SKM-1 (cell line): ENCODE measurements around the gene EPHB6.

ENCODE experiments used
- DNase-seq: peaks from one replicate; lab custom pipeline; 2025; ENCODE audit not compliant: unreplicated experiment; lab: John Stamatoyannopoulos, UW

The EPHB6 gene

DNA sequence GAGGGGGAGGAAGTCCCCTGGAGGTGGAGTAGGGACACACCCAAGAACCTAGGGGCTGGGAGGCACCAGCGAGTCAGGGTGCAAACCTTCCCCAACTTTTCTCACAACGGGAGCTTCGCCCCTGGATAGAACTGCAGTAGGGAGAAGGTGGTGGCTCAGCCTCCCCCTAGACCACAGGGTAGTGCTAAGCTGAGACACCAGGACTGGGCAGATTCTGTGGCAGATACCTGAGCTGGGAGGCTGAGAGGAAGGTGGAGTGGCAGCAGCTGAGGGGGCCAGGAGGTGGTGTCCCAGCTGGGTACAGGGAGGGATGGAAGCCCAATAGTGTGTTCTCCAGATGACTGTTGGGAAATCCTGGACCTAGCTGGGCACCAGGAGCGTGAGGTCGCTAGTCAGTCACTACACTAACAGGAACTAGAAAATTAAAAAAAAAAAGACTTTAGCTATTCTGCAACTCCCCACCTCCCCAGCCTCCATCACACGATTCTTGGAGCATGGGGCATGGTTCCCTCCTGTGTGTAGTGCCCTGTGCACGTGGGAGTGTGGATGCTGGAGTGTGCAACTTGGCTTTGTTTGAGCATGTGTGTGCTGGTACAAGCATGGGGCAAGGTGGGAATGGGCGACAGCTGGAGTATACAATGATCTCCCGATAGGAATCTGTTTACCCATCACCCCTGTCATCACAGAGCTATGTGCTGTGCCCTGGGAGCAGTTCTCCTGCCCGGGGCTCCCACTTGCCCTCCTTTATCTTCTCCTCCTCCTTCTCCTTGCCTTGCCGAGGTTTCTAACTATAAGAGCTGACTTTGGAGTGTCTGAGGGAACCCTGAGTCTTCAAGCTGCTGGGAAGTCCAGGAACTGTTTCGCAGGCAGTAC lies 39.5 kb downstream of the EPHB6 start:
- no peak for DNase-seq

DNA sequence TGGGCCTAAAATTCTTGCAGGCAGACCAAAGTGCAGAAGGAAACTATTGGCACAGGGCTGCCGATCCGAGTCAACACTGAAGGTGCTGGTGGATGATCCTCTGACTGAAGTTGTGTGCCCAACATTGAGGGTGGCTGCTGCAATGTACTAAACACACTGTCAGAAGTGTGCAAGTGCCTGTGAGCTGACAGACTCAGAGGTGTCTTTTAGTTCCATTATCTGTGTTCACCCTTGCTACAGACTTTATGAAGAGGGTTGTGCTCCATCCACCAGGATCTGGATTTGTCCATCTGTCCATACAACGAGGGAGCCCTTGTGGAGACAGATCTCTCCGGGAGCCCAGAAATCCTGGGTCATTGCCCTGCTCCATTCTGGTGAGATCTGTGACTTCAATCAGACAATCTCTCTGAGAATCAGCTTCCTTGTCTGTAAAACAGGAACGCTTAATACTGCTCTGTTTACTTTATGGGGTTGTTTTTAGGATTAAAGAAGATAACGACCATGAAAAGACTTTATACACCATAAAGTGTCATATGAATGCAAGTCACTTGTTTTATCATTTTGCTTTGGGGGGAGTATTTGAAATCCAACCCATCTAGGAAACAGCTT lies 40.2 kb downstream of the EPHB6 start:
- DNase-seq = no peak

DNA sequence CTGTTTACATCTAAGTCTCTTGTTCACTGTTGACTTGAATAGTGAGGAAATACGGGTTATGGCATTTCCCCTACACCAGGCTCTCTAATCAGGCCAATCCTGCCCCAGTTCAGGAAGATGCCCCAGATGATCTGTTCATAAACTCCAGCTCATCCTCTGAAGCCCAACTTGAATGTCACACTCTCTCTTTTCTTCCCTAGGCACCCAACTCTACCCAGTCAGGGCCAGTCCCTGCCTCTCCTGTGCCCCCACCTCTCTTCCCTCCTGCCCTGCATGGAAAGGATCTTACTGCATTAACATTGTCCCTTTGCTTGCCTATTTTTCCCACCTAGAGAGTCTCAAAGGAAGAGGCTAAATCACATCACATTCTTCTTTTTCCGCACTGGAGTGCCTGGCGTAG lies 41.3 kb downstream of the EPHB6 start:
- no peak for DNase-seq

DNA sequence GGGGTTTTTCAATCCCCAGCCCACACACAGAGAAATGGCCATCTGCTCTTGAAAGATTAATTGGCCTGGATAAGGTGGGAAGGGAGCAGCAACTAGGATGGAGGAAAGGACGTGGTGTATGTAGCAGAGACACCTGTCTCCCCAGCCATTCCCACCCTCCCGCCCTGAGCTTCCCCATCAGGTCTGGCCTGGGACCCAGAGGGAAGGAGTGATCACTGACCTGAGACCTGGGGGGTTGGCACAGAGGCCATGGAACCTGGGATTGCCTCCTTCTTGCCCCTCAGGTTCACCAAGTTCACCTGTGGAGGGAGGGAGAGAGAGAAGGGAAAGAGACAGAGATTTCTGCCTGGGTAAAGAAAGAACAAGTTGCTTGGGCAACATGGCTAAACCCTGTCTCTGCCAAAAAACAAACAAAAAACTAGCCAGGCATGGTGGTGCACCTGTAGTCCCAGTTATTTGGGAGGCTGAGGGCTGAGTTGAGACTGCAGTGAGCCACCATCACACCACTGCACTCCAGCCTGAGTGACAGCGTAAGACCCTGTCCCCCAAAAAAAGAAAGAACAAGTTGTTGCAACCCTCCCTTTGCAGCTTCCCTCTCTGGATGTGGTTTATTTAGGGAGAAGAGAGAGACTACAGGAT lies 42.0 kb downstream of the EPHB6 start:
- no peak for DNase-seq

DNA sequence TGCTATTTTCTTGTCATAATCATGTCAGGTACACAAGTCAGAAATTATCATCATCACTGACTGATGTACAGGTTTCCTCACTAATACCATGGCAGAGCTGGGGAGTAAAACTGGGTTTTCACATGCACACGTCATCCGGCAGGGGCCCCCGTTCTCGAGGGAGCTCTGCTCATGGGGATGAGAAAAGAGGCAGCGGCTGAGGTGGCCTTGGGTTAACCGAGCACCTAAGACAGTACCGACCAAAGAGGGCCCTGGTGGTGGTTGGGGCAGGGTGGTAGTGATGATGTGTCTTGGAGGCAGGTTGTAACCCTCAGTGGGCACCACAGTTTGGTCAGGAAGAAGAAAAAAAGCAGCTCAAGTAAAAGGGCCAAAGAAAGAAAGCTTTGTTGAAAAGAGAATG lies 42.8 kb downstream of the EPHB6 start:
- no peak for DNase-seq

DNA sequence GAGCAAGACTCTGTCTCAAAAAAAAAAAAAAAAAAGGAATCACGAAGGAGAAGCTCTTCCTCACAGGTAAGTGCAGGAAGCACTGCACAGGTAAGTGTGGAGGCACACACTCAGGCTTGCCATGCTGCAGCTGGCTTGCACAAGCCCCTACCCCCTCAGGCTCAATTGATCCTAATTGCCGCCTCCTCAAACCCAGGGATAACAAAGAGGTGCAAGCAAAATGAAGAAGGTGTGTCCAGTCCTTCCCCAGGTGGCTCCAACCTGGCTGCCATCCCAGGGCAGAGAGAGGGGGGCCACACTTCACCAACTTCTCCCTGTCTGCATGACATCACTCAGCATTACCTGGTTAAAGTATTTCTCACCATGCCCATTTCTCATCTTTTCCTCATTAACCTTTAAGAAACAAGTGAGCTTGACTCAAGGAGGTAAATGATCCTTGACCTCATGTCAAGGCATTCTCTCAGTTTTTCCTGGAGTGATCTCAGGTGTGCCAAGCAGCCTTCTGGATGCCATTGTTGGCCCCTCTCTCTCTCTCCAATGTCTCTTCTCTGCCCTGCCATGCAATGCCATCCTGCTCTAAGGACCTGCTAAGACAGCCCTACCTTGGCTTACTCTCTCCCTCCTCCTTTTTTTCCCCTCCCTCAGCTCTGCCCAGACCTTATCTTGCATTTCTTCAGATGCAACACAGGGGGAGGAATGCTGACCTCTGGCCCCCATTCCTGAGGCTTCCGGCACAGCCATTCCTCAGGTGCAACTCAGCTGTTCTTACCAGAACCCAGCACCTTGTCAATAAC lies 43.7 kb downstream of the EPHB6 start:
- DNase-seq = no peak

DNA sequence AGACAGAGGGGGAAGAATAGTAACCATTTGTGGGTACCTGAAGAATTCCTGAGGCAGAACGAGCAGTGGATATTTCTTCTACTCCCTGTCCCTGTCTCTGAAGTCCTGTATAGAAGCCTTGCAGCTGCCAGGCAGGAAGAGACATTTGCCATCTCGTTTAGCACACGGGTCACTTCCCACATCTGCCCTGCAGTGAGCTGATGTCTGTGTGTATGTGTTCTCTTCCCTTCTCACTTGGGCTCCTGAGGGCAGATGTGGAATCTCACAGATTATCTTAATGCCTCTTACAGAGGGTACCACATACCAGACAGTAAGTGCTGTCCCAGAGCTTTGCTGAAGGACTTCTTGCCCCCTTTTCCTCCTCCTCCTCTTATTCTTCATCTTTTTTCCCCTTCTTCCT lies 44.8 kb downstream of the EPHB6 start:
- DNase-seq = no peak

DNA sequence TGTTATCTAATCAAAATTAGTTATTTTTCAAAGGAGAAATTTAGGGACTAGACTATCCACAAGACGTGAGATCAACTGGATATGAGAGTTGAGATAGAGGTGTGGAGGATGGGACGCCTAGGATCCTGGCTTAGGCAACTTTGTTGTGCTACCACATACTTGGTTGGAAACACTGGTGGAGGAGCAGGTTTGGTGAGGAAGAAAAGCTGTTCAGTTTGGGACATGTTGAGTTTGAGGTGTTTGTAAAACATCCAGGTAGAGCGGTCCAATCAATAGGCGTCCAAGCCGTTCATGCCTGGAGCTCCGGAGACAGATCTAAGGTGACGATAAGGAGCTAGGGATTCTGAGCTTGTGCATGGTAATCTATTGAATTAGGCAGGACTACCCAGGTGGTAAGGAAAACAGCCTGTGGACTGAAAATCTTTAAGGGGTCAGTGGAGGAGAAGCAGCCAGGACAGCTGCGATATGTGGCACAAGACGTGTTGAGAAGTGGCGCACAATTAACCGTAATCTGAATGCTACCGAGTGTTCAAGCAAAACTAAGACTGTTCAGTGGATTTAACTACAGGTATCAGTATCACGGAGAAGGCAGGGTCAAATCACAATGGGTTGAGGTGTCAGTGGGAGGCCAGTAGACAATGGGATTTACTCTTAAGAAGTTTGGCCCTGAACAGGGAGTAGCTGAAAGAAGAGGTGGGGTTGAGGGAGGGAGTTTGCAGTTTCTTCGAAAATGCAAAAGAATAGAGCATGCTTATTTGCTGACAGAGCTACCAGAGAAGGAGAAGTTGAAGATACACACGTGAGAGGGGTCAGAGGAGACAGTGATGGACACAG lies 46.8 kb downstream of the EPHB6 start:
- DNase-seq = no peak

DNA sequence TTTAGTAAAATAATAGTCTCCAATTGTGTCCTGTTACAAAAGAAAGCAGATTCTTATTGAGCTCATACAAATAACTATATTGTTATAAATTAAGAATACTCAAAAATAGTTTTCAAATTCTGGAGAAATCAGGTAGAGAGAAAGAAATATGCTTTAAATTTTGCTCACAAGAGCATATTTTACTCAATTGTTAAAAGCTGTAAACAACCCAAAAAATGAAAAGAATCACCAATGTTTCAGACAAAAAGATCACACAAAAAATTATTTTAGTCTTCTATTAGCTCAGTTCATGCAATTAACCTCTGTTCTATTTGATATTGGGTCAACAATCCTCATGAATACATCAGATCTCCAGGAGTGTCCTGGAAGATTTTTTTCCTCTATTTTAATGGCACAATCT lies 49.3 kb downstream of the EPHB6 start:
- DNase-seq = no peak

DNA sequence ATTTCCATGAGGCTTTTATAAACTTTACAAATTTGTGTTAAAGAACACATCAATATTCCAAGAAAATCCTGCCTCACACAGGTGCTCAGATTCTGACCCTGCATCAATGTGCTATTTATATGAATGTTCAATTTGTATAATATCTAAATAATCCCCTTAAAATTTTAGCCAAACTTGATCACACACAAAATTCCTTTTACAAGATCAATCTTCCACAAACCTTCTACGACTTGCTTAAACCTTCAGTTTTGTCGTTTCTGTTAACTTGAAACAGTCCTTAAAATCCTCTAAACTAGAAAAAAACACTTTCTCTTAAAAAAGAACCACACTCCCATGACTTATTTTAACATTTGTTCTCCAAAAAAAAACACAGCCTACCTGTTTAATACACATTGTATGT lies 50.9 kb downstream of the EPHB6 start:
- no peak for DNase-seq

DNA sequence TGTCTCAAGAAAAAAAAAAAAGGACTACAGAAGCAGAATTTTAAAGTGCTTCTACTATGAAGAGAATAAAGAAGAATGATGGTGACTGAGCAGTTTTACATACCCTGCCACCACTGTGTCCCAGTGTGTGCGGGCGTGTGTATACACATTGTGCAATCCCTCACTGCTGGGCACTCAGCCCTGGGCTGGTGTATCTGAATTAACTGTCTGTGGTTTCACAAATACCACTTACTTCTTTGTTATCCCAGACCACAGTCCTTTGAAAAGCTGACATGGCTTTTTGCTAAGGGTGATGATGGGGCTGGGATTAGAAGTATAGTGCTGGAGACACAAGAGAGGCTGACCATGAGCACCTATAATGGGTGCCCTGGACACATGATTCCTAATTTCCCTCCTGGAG lies 51.8 kb downstream of the EPHB6 start:
- no peak for DNase-seq

DNA sequence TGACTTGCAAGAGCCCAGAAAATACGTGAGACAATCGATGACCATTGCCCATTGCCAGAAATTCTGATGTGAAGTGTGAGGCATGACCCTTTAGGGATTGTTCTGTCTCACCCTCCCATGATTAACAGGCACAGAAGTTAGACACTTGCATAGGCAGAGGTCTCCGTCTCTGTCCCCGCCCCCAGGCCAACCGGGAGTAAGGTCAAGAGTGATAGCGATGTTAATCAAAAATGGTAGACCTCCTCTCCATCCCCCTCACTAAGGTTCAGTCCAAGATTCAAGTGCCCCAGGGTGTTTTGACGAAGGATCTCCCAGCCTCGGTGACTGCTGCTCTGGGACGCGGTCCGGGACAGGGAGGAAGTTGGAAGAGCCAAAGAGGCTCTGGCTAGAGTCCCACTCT lies 53.4 kb downstream of the EPHB6 start:
- no peak for DNase-seq

DNA sequence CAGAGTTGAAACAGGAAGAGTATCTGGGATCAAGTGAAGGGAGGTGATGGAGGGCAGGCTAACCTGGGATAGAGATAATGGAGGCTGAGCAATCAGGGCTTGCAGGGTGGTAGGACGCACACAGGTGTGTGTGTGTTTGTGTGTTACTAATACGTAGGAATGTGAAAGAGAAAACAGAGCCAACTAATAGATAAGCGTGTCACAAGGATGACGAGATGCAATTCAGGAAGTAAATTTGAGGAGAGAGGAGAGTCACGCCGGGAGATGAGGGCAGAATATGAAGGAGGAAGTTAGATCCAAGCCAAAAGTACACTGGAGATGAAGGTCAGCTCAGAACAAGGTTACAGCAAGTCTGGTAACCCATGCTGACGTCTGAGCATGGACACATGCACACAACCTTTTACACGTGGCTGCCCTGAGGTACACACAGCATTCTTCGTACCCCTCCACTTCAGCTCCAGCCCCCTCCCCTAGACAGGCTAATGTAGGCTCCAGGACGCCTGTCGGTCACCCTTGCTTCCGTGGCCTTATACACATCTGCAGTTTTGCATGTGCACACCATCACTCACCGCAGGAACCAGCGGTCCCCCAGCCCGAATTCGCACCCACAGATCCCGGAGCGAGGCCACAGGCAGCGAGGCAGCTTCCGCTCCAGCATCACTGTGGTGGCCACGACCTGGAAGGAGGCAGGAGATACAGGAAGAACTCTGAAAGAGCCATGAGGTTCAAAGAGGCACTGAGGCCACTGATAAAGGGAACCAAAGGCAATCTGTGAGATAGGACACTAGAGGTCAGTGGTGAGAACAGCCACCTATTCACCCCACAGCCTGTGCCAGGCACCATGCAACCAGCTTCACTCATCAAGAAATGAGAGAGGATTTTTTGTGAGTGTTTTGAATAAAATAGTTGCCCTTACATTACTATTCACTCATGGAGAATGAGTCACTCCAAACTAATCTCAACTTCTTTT lies 54.3 kb downstream of the EPHB6 start:
- peak; percentile 53 for DNase-seq

DNA sequence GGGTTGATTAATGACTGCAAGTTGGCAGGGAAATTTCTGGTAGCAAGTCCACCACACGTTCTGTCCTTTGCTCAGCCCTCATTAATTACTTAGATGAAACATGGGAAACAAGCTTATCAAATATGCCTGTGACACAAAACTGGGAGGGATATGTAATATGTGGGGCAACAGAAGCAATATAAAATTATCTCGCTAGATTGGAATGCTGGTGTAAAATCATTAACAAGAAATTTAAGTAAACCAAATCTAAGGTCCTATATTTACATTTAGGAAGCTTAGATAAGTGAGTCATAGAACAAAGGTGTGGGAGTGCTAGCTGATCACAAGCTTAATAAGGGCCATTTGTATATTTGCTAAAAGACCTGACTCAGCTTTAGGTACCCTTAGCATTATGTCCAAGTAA lies 55.2 kb downstream of the EPHB6 start:
- DNase-seq = no peak

DNA sequence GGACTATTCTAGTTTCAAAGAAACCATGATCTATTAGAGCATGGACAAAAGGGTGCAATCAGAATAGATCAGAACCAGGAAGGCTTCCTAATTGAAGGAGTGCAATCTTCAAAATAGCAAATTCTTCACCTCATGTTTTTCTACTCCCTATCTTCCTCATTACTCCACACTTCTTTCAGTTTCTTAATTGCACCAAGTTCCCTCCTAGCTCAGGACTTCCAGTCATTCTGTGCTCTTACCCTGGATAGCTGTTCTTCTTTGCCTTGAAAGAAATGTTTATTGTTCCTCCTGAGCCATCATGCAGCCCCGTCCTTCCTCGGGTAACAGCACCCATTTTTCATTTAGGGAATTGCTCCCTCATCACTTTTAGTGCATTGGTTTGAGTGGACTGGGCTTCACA lies 55.6 kb downstream of the EPHB6 start:
- DNase-seq = no peak

DNA sequence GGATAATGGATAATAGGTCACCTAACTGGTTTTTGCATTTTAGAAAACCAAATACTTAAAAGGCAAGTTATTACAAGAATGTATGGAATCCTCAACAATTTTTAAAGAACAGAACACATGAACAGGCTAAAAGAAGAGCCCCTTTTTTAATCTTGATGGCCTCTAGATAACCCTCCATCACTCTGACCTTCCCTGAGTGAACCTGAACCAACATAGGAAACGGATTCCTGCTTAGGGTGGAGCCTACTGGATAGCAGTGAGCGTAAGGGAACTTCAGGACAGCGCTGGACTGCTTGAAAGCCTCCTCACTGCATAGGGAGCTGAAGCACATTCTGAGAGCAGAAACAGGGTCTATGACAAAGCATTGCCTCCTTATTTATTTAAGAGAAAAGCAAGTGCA lies 58.2 kb downstream of the EPHB6 start:
- no peak for DNase-seq

DNA sequence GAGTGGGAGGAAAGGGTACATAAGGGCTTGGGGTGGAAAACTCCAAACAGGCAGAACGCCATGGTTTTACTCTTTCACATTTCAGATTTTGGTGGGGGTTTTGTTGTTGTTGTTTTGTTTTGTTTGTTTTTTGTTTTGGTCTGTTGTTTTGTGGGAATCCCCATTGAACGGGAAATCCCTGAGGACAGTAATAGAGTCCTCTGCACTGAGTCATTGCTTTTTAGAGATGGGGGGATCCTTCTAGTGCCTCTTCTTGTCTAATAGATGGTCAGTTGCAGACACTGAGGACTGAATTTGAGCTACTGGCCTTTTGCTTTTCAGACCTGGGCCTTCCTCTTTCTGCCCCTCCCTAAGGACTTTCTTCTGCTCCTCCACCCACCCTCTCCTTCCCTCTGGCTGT lies 58.7 kb downstream of the EPHB6 start:
- no peak for DNase-seq

DNA sequence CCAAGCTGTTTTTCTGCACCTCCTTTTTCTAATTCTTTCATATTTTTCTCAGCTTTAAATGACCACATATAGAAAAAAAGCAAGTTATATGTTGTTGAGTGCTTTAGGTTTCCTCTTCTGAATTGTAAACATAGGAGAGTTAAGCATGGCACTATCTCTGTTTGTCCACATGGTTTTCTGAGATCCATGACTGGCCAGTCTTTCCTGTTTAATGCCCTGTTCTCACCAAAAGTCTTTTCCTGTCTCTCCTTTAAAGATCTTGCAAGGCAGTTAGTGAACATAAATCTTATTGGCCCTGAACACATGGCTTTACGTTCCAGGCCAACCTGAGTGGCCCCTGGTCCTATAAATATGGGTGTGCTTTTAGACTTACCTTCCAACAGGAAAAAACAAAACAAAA lies 59.2 kb downstream of the EPHB6 start:
- DNase-seq = no peak

DNA sequence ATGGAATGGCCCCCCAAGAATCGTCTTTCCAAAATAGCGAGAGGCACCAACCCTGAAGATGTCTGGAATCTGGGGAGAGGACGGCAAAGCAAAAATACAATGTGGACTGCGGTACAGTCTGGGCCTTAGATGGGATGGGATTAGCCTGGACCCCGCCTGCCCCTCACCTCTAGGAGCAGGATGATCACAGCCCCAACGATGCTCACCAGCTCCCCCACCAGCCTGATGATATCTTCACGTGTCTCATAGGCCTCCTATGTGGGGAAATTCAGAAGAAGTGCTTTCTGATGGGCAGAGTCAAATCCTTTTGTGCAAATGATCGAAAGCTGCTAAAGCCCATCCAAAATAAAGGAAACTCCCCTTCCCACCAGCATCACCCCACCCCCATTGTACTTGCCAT lies 60.4 kb downstream of the EPHB6 start:
- DNase-seq = no peak

DNA sequence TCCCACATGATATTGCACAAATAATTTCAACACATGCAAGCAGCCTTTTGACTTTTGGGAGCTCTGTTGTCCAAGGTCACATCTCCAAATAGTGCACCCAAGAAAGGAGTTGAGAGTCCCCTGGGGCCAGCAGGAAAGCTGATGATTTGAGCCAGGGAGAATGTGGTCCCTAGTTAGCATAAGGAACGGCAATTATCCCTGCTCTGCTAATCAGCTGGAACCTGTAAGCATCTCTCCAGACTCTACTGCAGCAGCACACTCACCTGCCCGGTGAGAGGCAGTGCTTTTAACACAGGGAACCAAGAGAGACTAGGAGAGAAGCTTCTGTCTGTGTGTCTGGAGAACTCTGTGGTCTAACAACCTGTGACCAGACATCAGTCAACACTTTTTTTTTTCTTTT lies 61.6 kb downstream of the EPHB6 start:
- no peak for DNase-seq
